T-helper 2 cell treated with Interferon-gamma antibody and Interleukin-4, amounts not matched to agents 5 μg/mL and 100 μg/mL, for 36 hours (primary cell): ENCODE measurements around the gene POLR3K.
"Not testable (repeated sequence)": the region's sequence is repeated elsewhere in the genome, so short reads cannot be mapped to it uniquely, and the experiment has no call there.

ENCODE experiments used
- DNase-seq: peaks from one replicate; pipeline ENCODE4 v3.0.0; 2021; ENCODE audit warnings: low spot score
- H3K27ac Mint-ChIP-seq: one replicate; pipeline ENCODE4 v1.8.0; 2021; ENCODE audit warnings: mild to moderate bottlenecking, mixed read lengths
- H3K27me3 Mint-ChIP-seq: one replicate; pipeline ENCODE4 v1.8.0; 2021; ENCODE audit warnings: low read depth, mixed read lengths
- H3K36me3 Mint-ChIP-seq: one replicate; pipeline ENCODE4 v1.8.0; 2021; ENCODE audit warnings: low read depth, mixed read lengths
- H3K4me1 Mint-ChIP-seq: one replicate; pipeline ENCODE4 v1.8.0; 2021; ENCODE audit warnings: low read depth, mixed read lengths
- H3K4me3 Mint-ChIP-seq: one replicate; pipeline ENCODE4 v1.8.0; 2022; ENCODE audit warnings: mild to moderate bottlenecking, moderate library complexity, mixed read lengths
- H3K9me3 Mint-ChIP-seq: one replicate; pipeline ENCODE4 v1.8.0; 2021; ENCODE audit warnings: mixed read lengths

POLR3K gene

DNA sequence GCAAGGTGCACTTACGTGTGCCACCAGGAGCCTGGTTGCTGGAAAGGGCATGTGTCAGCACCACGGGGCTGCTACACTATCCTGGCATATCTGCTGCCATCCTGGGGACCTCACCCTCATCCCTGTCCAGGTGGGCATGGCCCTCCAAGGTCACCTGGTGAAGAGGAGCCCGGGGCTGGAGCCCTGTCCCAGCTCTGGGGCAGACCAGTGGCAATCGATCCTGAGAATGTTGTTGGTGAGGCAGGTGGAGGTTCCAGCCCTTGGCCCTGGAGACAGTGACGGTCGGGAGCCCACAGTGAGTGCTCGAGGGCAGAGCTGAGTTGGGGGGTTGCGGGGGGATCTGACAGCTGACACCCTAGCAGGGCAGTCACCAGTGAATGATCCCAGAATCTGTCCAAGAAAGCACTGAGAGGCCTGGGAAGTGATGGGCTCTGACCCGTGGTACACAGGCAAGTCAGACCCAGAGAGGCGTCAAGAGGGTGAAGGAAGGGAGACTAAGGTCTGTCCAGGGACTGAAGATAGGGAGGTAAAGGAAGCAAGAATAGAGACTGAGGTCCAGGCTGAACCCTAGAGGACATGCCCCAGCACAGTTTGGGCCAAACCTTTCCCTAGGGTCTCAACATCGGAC, 17.6 kb downstream of the POLR3K start:
- no peak for DNase-seq
- peaks cover 16% of the 10 kb centered on the region for H3K4me1 Mint-ChIP-seq
- H3K27me3 Mint-ChIP-seq, result no peaks in the 10 kb centered on the region
- peaks cover 9% of the 10 kb centered on the region for H3K36me3 Mint-ChIP-seq
- H3K9me3 Mint-ChIP-seq, result no peaks in the 10 kb centered on the region
- no peak overlapping the region for H3K27ac Mint-ChIP-seq
- no peak overlapping the region for H3K4me3 Mint-ChIP-seq

DNA sequence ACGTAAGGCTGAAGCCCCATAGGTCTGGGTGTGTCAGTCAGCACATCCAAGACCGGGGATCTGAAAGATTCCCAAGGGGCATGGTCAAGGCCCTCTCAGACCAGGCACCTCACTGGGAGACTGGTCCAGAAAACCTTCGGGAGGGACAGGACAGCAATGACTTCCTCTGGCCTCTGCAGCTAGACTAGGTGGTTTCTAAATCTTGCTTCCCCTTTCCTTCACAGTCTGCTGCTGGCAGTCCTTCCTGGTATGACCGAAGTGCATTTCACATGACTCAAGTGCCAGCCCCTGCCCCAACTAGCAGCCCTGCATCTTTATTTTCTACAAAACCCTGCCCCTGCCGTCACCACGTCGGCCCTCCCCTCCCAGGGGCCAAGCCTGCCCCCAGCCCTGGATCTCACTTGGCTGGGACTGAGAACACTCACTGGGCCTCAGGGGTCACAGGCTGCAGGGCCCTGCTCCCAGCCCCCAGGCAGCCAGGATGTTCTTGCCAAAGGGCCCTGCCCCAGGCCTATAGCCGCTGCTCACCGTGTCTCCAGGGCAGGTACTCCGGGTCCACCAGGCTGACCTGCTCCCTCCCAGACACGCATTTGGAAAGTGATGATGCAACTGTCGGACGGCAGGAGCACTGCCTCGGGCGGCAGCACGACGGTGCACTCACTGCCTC, 18.3 kb downstream of the POLR3K start:
- no peak for DNase-seq
- Mint-ChIP-seq H3K27ac (no peak overlapping the region), H3K27me3 (no peaks in the 10 kb centered on the region), H3K4me1 (peaks cover 16% of the 10 kb centered on the region), H3K4me3 (no peak overlapping the region), H3K36me3 (peaks cover 9% of the 10 kb centered on the region), H3K9me3 (no peaks in the 10 kb centered on the region)

DNA sequence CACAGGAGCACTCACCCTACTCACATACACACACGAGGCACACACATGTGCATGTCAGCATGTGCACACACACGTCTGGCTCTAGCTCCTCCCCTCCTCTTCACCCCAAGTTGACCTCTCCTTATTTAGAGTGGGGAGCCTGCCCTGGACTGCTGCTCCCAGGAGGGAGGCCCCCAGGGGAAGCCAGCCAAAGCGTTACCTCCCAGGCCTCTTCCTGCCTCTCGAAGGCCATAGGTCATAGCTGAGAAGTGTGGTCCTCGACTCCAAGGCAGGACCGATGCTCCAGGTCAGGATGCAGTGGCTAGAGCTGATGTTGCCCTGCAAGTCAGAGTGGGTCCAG, 18.8 kb downstream of the POLR3K start:
- Mint-ChIP-seq H3K4me3 (no peak overlapping the region), H3K4me1 (peaks cover 16% of the 10 kb centered on the region), H3K27ac (no peak overlapping the region), H3K27me3 (no peaks in the 10 kb centered on the region), H3K36me3 (peaks cover 9% of the 10 kb centered on the region), H3K9me3 (no peaks in the 10 kb centered on the region)
- no peak for DNase-seq

DNA sequence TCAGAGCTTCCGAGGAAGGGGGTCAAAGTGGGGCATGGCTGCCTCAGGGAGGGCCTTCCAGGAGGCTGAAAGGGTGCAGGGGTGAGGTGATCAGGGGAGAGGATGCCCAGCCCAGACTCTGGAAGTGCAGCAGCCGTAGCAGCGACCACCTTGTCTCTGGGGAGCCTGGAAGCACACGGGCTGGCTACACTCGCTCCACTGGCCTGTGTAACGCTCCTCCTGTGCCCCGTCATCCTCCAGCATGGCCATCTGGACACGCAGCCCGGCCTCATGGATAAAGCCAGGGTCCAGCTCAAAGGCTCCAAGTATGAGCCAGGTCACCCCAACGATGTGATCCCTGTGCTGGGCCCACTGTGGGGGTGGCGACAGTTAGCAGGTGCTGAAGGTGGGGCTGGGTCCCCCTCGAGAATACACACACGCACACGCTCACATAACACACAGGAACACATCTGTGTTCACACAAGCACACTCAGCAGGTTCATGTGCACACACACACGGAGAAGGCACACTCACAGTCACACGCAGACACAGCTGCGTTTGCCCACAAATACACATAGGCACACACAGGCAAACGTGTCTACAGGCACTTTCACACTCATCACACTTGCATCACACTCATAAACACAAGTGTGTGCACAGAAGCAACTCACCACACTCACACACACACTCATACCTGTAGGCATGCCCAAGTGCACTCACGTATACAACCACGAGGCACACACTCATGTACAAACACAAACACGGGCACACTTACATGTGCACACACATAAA, 19.3 kb downstream of the POLR3K start:
- Mint-ChIP-seq H3K4me3 (no peak overlapping the region), H3K4me1 (peaks cover 11% of the 10 kb centered on the region), H3K36me3 (peaks cover 4% of the 10 kb centered on the region), H3K9me3 (no peaks in the 10 kb centered on the region), H3K27me3 (no peaks in the 10 kb centered on the region), H3K27ac (no peak overlapping the region)
- DNase-seq, result no peak

DNA sequence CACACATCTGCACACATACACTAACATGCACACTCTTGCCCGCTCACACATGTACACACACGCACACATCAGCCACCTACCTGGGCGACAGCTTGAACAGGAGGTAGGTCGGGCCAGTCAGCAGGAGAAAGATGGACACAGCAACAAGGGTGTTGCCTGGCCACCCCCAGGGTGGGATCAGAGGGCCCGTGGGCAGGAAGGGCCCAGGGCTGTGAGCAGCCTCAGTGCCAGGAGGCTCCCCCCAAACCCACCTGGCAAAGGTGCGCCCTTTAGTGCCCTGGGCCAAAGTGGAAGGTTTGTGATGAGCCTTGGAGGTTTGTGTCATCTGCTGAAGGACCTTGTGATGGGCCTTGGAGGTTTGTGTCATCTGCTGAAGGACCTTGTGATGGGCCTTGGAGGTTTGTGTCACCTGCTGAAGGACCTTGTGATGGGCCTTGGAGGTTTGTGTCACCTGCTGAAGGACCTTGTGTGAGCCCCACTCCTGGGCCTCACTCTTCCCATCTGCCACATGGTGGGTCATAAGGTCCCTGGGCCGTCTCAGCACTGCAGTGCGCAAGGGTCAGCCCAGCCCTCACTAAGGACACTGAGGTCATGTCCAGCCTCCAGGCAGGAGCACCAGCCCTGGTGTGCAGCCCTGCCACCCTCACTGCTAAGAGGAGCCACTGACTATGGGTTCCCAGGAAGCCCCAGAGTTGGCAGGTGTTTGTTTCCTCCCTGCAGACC, 20.1 kb downstream of the POLR3K start:
- not testable (repeated sequence) for H3K36me3 Mint-ChIP-seq, H3K9me3 Mint-ChIP-seq, H3K27me3 Mint-ChIP-seq, DNase-seq, H3K4me3 Mint-ChIP-seq, H3K4me1 Mint-ChIP-seq, H3K27ac Mint-ChIP-seq

DNA sequence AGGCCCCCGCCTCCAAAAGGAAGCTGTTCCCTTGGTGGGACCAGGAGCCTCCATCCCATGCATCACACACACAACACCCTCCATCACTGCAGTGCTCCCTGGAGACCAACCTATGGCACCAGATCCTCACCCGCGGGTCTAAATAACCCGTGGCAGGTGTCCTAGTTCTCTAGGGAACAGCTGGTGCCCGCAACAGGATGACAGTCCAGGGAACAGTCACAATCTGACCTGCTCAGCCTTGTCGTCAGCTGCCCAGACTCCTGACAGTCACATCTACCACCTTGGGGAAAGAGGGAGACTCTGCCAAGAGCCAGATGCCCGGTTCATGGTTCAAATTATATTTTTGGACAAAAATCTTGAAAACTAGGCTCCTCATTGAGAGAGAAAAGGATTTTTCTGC, 22.8 kb downstream of the POLR3K start:
- DNase-seq, H3K9me3 Mint-ChIP-seq, H3K36me3 Mint-ChIP-seq, H3K4me3 Mint-ChIP-seq, H3K27ac Mint-ChIP-seq, H3K4me1 Mint-ChIP-seq, H3K27me3 Mint-ChIP-seq: not testable (repeated sequence)

DNA sequence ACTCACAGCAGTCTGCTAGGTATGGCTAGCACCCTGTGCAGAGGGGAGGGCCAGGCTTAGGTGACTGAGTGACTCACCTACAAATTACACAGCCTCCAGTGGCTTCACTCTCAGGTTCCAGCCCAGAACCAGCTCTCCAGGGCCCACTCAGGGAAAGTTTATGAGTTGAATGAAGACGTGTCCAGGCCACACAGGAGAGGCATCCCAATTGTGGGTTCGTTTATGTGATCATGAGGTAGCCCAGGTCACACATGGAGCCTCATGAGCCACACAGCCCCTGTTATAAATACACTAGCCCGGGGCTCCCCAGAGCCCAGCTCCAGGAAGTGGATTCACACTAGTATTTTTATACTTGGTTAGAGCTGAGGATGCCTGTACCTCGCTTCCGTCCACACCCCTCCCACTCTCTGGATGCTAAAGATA, 27.5 kb downstream of the POLR3K start:
- not testable (repeated sequence) for H3K27me3 Mint-ChIP-seq, H3K9me3 Mint-ChIP-seq, H3K27ac Mint-ChIP-seq, H3K36me3 Mint-ChIP-seq, H3K4me1 Mint-ChIP-seq, H3K4me3 Mint-ChIP-seq, DNase-seq

DNA sequence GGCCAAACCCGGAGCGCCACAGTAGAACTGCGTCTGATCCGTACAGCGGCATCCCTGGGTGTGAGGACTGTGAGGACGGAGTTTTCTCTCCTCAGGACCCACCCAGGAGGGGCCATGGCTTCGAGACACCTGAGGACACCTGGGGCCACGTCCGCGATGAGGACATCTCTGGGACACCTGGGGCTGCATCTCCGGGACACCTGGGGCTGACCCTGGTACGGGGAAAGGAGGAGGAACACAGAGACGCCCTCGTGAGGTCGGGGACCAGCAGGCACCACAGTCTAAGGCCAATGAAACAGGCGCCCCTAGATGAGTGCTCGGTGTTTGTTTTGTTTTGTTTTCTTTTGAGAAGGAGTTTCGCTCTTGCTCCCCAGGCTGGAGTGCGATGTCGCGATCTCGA, 29.3 kb downstream of the POLR3K start:
- not testable (repeated sequence) for H3K9me3 Mint-ChIP-seq, H3K27me3 Mint-ChIP-seq, H3K4me3 Mint-ChIP-seq, H3K4me1 Mint-ChIP-seq, H3K27ac Mint-ChIP-seq, DNase-seq, H3K36me3 Mint-ChIP-seq

DNA sequence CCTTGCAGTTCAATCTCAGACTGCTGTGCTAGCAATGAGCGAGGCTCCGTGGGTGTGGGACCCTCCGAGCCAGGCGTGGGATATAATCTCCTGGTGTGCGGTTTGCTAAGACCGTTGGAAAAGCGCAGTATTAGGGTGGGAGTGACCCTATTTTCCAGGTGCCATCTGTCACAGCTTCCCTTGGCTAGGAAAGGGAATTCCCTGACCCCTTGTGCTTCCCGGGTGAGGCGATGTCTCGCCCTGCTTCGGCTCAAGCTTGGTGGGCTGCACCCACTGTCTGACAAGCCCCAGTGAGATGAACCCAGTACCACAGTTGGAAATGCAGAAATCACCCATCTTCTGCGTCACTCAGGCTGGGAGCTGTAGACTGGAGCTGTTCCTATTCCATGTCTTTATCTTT, 32.5 kb downstream of the POLR3K start:
- not testable (repeated sequence) for H3K36me3 Mint-ChIP-seq, H3K4me1 Mint-ChIP-seq, H3K27ac Mint-ChIP-seq, H3K4me3 Mint-ChIP-seq, H3K9me3 Mint-ChIP-seq, H3K27me3 Mint-ChIP-seq, DNase-seq

DNA sequence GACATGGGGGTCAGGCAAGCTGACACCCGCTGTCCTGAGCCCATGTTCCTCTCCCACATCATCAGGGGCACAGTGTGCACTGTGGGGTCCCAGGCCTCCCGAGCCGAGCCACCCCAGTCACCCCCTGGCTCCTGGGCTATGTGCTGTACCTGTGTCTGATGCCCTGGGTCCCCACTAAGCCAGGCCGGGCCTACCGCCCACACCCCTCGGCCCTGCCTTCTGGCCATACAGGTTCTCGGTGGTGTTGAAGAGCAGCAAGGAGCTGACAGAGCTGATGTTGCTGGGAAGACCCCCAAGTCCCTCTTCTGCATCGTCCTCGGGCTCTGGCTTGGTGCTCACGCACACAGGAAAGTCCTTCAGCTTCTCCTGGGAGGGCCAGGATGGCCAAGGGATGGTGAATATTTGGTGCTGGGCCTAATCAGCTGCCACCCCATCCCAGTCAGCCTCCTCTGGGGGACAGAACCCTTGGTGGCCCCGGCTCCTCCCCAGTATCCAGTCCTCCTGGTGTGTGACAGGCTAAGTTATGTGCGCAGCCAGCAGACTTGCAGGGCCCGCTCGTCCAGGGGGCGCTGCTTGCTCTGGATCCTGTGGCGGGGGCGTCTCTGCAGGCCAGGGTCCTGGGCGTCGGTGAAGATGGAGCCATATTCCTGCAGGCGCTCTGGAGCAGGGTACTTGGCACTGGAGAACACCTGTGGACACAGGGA, 36.2 kb downstream of the POLR3K start:
- not testable (repeated sequence) for DNase-seq, H3K27me3 Mint-ChIP-seq, H3K9me3 Mint-ChIP-seq, H3K4me1 Mint-ChIP-seq, H3K27ac Mint-ChIP-seq, H3K4me3 Mint-ChIP-seq, H3K36me3 Mint-ChIP-seq

DNA sequence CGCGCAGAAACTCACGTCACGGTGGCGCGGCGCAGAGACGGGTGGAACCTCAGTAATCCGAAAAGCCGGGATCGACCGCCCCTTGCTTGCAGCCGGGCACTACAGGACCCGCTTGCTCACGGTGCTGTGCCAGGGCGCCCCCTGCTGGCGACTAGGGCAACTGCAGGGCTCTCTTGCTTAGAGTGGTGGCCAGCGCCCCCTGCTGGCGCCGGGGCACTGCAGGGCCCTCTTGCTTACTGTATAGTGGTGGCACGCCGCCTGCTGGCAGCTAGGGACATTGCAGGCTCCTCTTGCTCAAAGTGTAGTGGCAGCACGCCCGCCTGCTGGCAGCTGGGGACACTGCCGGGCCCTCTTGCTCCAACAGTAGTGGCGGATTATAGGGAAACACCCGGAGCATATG, 42.6 kb downstream of the POLR3K start:
- H3K27ac Mint-ChIP-seq, H3K27me3 Mint-ChIP-seq, H3K36me3 Mint-ChIP-seq, H3K4me3 Mint-ChIP-seq, H3K4me1 Mint-ChIP-seq, H3K9me3 Mint-ChIP-seq: not testable (repeated sequence)
- peak; percentile 92 for DNase-seq

DNA sequence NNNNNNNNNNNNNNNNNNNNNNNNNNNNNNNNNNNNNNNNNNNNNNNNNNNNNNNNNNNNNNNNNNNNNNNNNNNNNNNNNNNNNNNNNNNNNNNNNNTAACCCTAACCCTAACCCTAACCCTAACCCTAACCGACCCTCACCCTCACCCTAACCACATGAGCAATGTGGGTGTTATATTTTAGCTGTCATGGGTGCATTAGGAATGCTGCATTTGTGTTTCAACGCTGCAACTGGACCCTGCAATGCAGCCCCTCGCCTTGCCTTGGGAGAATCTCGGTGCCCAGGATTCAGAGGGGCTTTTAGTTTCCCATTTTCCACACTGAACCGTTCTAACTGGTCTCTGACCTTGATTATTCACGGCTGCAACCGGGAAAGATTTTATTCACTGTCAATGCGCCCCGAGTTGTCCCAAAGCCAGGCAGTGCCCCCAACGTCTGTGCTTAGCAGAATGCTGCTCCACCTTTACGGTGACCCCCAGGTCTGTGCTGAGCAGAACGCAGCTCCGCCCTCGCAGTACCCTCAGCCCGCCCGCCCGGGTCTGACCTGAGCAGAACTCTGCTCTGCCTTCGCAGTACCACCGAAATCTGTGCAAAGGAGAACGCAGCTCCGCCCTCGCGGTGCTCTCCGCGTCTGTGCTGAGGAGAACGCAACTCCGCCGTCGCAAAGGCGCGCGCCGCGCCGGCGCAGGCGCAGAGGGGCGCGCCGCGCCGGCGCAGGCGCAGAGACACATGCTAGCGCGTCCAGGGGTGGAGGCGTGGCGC, 43.3 kb downstream of the POLR3K start:
- DNase-seq, result no peak
- no peaks in the 10 kb centered on the region for H3K27me3 Mint-ChIP-seq
- H3K9me3 Mint-ChIP-seq, result no peaks in the 10 kb centered on the region
- peak overlapping the region; percentile 36 for H3K4me3 Mint-ChIP-seq
- H3K4me1 Mint-ChIP-seq, result no peaks in the 10 kb centered on the region
- H3K27ac Mint-ChIP-seq, result no peak overlapping the region
- no peaks in the 10 kb centered on the region for H3K36me3 Mint-ChIP-seq
